Measurements from ENCODE around the gene GGT5. TPM values are rescaled to one million over a fixed set of nuclear protein-coding genes. Genes with fewer than 3 reads are reported as not detected.
A peak's percentile ranks its signal among the peaks of the same experiment; 100 is the strongest.
"Not testable (repeated sequence)": the region's sequence is repeated elsewhere in the genome, so short reads cannot be mapped to it uniquely, and the experiment has no call there.

Gene GGT5
- total RNA-seq, 1 donor from 2014 or later, result 21.1 TPM

- H3K4me3 ChIP-seq; intact Hi-C loops (cut with micrococcal nuclease); H3K9me3 ChIP-seq (replicated peaks); H3K36me3 ChIP-seq; H3K27me3 ChIP-seq (ENCODE audit: low read depth); H3K4me1 ChIP-seq: not testable (repeated sequence)
- H3K27ac ChIP-seq (replicated peaks), result peak overlapping the region; percentile 62
- DNase-seq, result peak; percentile 72
- peak; percentile 54 for TF ChIP-seq CTCF (IDR thresholded peaks at IDR 0.05; ENCODE audit: borderline replicate concordance)
Measured at GRCh38 chr22:24259459-24259858, 14.6 kb upstream of the GGT5 start.

GRCh38 chr22:24256736-24257135 is 11.9 kb upstream of the GGT5 start:
- H3K27ac ChIP-seq (replicated peaks); H3K27me3 ChIP-seq (ENCODE audit: low read depth); H3K4me3 ChIP-seq; DNase-seq; H3K9me3 ChIP-seq (replicated peaks); H3K4me1 ChIP-seq; intact Hi-C loops (cut with micrococcal nuclease); H3K36me3 ChIP-seq: not testable (repeated sequence)

GRCh38 chr22:24256136-24256535 is 11.3 kb upstream of the GGT5 start:
- H3K9me3 ChIP-seq (replicated peaks); H3K27me3 ChIP-seq (ENCODE audit: low read depth); H3K4me3 ChIP-seq; DNase-seq; intact Hi-C loops (cut with micrococcal nuclease); H3K27ac ChIP-seq (replicated peaks); H3K4me1 ChIP-seq; H3K36me3 ChIP-seq: not testable (repeated sequence)

GRCh38 chr22:24253126-24253525 is 8.2 kb upstream of the GGT5 start:
- H3K4me3 ChIP-seq; intact Hi-C loops (cut with micrococcal nuclease); H3K27me3 ChIP-seq (ENCODE audit: low read depth); DNase-seq; H3K27ac ChIP-seq (replicated peaks); H3K9me3 ChIP-seq (replicated peaks); H3K36me3 ChIP-seq; H3K4me1 ChIP-seq: not testable (repeated sequence)

- H3K4me1 ChIP-seq, result peaks cover 18% of the 10 kb centered on the region
- H3K4me3 ChIP-seq; H3K27me3 ChIP-seq (ENCODE audit: low read depth); H3K9me3 ChIP-seq (replicated peaks); DNase-seq; H3K36me3 ChIP-seq; H3K27ac ChIP-seq (replicated peaks); intact Hi-C loops (cut with micrococcal nuclease): not testable (repeated sequence)
Measured at GRCh38 chr22:24251286-24251685, 6.4 kb upstream of the GGT5 start.

- H3K4me3 ChIP-seq, result not testable (repeated sequence)
- intact Hi-C loops (cut with micrococcal nuclease), result loop anchor here (5.0 kb wide), 1 partner anchor 57 kb away; no protein-coding TSS in a partner anchor
Measured at GRCh38 chr22:24249413-24249812, 4.5 kb upstream of the GGT5 start.

GRCh38 chr22:24248611-24249010 is 3.7 kb upstream of the GGT5 start:
- H3K4me3 ChIP-seq; H3K9me3 ChIP-seq (replicated peaks); DNase-seq; H3K36me3 ChIP-seq; H3K27me3 ChIP-seq (ENCODE audit: low read depth): not testable (repeated sequence)
- intact Hi-C loops (cut with micrococcal nuclease), result loop anchor here (5.0 kb wide), 1 partner anchor 56 kb away; no protein-coding TSS in a partner anchor
- peaks cover 30% of the 10 kb centered on the region for H3K4me1 ChIP-seq
- peak overlapping the region; percentile 97 for H3K27ac ChIP-seq (replicated peaks)

More at GRCh38 chr22:24249413-24249812, 4.5 kb upstream of the GGT5 start:
- not testable (repeated sequence) for DNase-seq; H3K27ac ChIP-seq (replicated peaks); H3K9me3 ChIP-seq (replicated peaks); H3K27me3 ChIP-seq (ENCODE audit: low read depth); H3K36me3 ChIP-seq
- H3K4me1 ChIP-seq, result peaks cover 30% of the 10 kb centered on the region

GRCh38 chr22:24247564-24248344 is 2.9 kb upstream of the GGT5 start:
- Histone ChIP-seq H3K9me3 (replicated peaks) (no peaks in the 10 kb centered on the region), H3K4me1 (peaks cover 39% of the 10 kb centered on the region), H3K27me3 (ENCODE audit: low read depth) (no peaks in the 10 kb centered on the region), H3K4me3 (peak overlapping the region; percentile 41), H3K36me3 (no peaks in the 10 kb centered on the region), H3K27ac (replicated peaks) (peak overlapping the region; percentile 97)
- TF ChIP-seq CTCF (IDR thresholded peaks at IDR 0.05; ENCODE audit: borderline replicate concordance), result peak; percentile 89
- intact Hi-C loops (cut with micrococcal nuclease), result loop anchor here (5.0 kb wide), 1 partner anchor 55 kb away; no protein-coding TSS in a partner anchor
- peak; percentile 89 for DNase-seq
